GM12878 (cell line): ENCODE data around the gene PPIG. TPM values are rescaled to one million over a fixed set of nuclear protein-coding genes. Genes with fewer than 3 reads are reported as not detected.

Experiments used
- ATAC-seq: fragments of 200-7000 bp; cut with Tn5 transposase; 3 replicates; pipeline ENCODE4 v1.9.1; 2020; ENCODE audit warnings: mild to moderate bottlenecking, moderate library complexity
- BruUV-seq: library from RNA; stranded (reverse); fragments of 400-500 nt; replicated peaks from 2 replicates; lab custom pipeline; 2021; lab: Mats Ljungman, UMichigan
- CTCF ChIA-PET: fragments of 300-600 bp; sonication (Branson Sonifier 250); formaldehyde crosslinking; extraction: SDS; loops from one replicate; lab custom pipeline; 2021; ENCODE audit warnings: inconsistent platforms; lab: Yijun Ruan, JAX
- POLR2A ChIA-PET: fragments of 350-600 bp; formaldehyde crosslinking; extraction: SDS; loops from one replicate; lab custom pipeline; 2021; ENCODE audit warnings: inconsistent platforms; lab: Charles Lee
- RAD21 ChIA-PET: fragments of 300-600 bp; sonication (Branson Sonifier 250); formaldehyde crosslinking; loops from one replicate; lab custom pipeline; 2023; ENCODE audit warnings: antibody characterized with exemption; ENCODE audit not compliant: unreplicated experiment; lab: Charles Lee
- SMC1A ChIA-PET: fragments of 300-600 bp; sonication (Branson Sonifier 250); formaldehyde crosslinking; loops from one replicate; lab custom pipeline; 2023; ENCODE audit not compliant: unreplicated experiment, uncharacterized antibody; lab: Charles Lee
- DNase-seq: peaks from one replicate; pipeline ENCODE4 v3.0.0-alpha.2; 2011; ENCODE audit warnings: low read depth, low spot score
- FAIRE-seq: peaks from 3 replicates; lab custom pipeline; 2011; peaks lifted over from hg19 to GRCh38; lab: Jason Lieb, UNC
- H2AFZ ChIP-seq: 2 replicates; pipeline ENCODE4 v1.6.0; 2011; ENCODE audit warnings: low read depth, low read length, control low read depth; ENCODE audit not compliant: control insufficient read depth
- H3K27ac ChIP-seq: 2 replicates; pipeline ENCODE4 v1.5.1; 2011; ENCODE audit warnings: control low read depth; ENCODE audit not compliant: control insufficient read depth, insufficient read depth
- H3K27me3 ChIP-seq, 2 experiments: replicated peaks in 1 of 2; 2 replicates each; pipeline versions ENCODE4 v1.6.0 to v1.6.1; 2011; ENCODE audit warnings: low read length in 1 of 2; ENCODE audit not compliant: control insufficient read depth in 2 of 2, insufficient read depth in 2 of 2
- H3K36me3 ChIP-seq, 2 experiments: 2 replicates each; pipeline ENCODE4 v1.5.1; 2011; ENCODE audit warnings: low read length in 1 of 2; ENCODE audit not compliant: control insufficient read depth in 2 of 2, insufficient read depth in 2 of 2
- H3K4me1 ChIP-seq: 2 replicates; pipeline ENCODE4 v1.6.1; 2011; ENCODE audit warnings: mild to moderate bottlenecking, low read length, moderate library complexity, mixed read lengths; ENCODE audit not compliant: control insufficient read depth, insufficient read depth
- H3K4me2 ChIP-seq: 2 replicates; pipeline ENCODE4 v1.6.0; 2011; ENCODE audit warnings: control low read depth; ENCODE audit not compliant: control insufficient read depth, insufficient read depth
- H3K4me3 ChIP-seq: fragments of 200-600 bp; sonication (generic); 2 replicates; pipeline ENCODE4 v1.5.1; 2016
- H3K79me2 ChIP-seq: 2 replicates; pipeline ENCODE4 v1.6.0; 2011; ENCODE audit warnings: low read length; ENCODE audit not compliant: control insufficient read depth, insufficient read depth
- H3K9ac ChIP-seq: 2 replicates; pipeline ENCODE4 v1.8.0; 2011; ENCODE audit warnings: low read length, control low read depth, mixed read lengths; ENCODE audit not compliant: control insufficient read depth, insufficient read depth
- H3K9me3 ChIP-seq: replicated peaks from 3 replicates; pipeline ENCODE4 v1.5.1; 2011; ENCODE audit warnings: mild to moderate bottlenecking, low read length; ENCODE audit not compliant: control insufficient read depth, insufficient read depth
- H4K20me1 ChIP-seq: 2 replicates; pipeline ENCODE4 v1.6.0; 2011; ENCODE audit not compliant: control insufficient read depth, insufficient read depth
- ATF2 ChIP-seq: IDR thresholded peaks from 2 replicates; pipeline ENCODE4 v1.6.1; 2012; ENCODE audit warnings: low read length, inconsistent platforms
- BCLAF1 ChIP-seq: fragments of 450-650 bp; IDR thresholded peaks from 2 replicates; pipeline ENCODE4 v1.6.1; 2017; ENCODE audit warnings: antibody characterized with exemption, mild to moderate bottlenecking, moderate library complexity
- CBX3 ChIP-seq: fragments of 200-600 bp; sonication (generic); IDR thresholded peaks from 2 replicates; pipeline ENCODE4 v1.6.1; 2016; ENCODE audit warnings: low read depth, borderline replicate concordance
- CHD1 ChIP-seq: IDR thresholded peaks from 2 replicates; pipeline ENCODE4 v1.6.1; 2012; ENCODE audit warnings: low read depth, low read length, improper control_type of control experiment
- CTCF ChIP-seq, 3 experiments: IDR thresholded peaks in 2 of 3; conservative IDR thresholded peaks in 1 of 3; 2 replicates each; pipeline ENCODE4 v1.5.1; 2011; ENCODE audit warnings: low read depth in 3 of 3, low read length in 3 of 3, mild to moderate bottlenecking in 3 of 3, control low read depth in 2 of 3, moderate library complexity in 2 of 3, inconsistent platforms in 1 of 3, mixed read lengths in 1 of 3; ENCODE audit not compliant: control insufficient read depth in 2 of 3, insufficient read depth in 1 of 3; ENCODE audit errors: extremely low read depth in 1 of 3
- DPF2 ChIP-seq: fragments of 450-650 bp; IDR thresholded peaks from 2 replicates; pipeline ENCODE4 v1.6.1; 2017; ENCODE audit warnings: mild to moderate bottlenecking
- E2F4 ChIP-seq: IDR thresholded peaks from 2 replicates; pipeline ENCODE4 v1.6.1; 2012; ENCODE audit warnings: low read depth, low read length, improper control_type of control experiment
- MLLT1 ChIP-seq: fragments of 450-650 bp; IDR thresholded peaks from 2 replicates; pipeline ENCODE4 v1.6.1; 2016; ENCODE audit warnings: mild to moderate bottlenecking
- MYB ChIP-seq: fragments of 150-350 bp; IDR thresholded peaks from 2 replicates; pipeline ENCODE4 v1.6.1; 2014; ENCODE audit warnings: mild to moderate bottlenecking, low read depth, low read length, borderline replicate concordance
- NRF1 ChIP-seq: conservative IDR thresholded peaks from 2 replicates; pipeline ENCODE4 v1.6.1; 2011; ENCODE audit warnings: mild to moderate bottlenecking, low read depth, low read length, improper control_type of control experiment
- RCOR1 ChIP-seq: conservative IDR thresholded peaks from 2 replicates; pipeline ENCODE4 v1.6.1; 2012; ENCODE audit warnings: low read depth, low read length, improper control_type of control experiment
- SUZ12 ChIP-seq: fragments of 200-600 bp; sonication (generic); IDR thresholded peaks from one replicate; pipeline ENCODE4 v1.6.1; 2018; ENCODE audit warnings: antibody characterized with exemption, mild to moderate bottlenecking; ENCODE audit not compliant: unreplicated experiment
- TAF1 ChIP-seq: IDR thresholded peaks from 2 replicates; pipeline ENCODE4 v1.6.1; 2011; ENCODE audit warnings: mild to moderate bottlenecking, low read depth, low read length, borderline replicate concordance
- TCF12 ChIP-seq: IDR thresholded peaks from 2 replicates; pipeline ENCODE4 v1.6.1; 2011; ENCODE audit warnings: low read depth, mild to moderate bottlenecking, low read length
- YBX1 ChIP-seq: fragments of 450-650 bp; IDR thresholded peaks from 2 replicates; pipeline ENCODE4 v1.6.1; 2016; ENCODE audit warnings: antibody characterized with exemption
- ZNF24 ChIP-seq: fragments of 450-650 bp; IDR thresholded peaks from 2 replicates; pipeline ENCODE4 v1.6.1; 2017; ENCODE audit warnings: antibody characterized with exemption, mild to moderate bottlenecking
- WGBS: methylation state at CpG from one replicate; pipeline ENCODE4 v1.1.6; 2016; ENCODE audit warnings: low lambda C conversion rate; ENCODE audit not compliant: insufficient replicate concordance, insufficient coverage; ENCODE audit errors: missing lambda C conversion rate; 5-methylcytosine and 5-hydroxymethylcytosine counted together
- in situ Hi-C: fragments of 300-500 bp; cut with MboI; formaldehyde crosslinking; loops from 9 replicates; pipeline ENCODE4 v1.14.3; 2018; ENCODE audit warnings: mixed read lengths
- intact Hi-C: fragments of 100-400 bp; cut with micrococcal nuclease; formaldehyde crosslinking; loops from one replicate; pipeline ENCODE4 v1.14.2; 2022; ENCODE audit not compliant: unreplicated experiment
- polyA plus RNA-seq, 11 experiments: library from polyadenylated mRNA; depleted of rRNA in 4 of 11; unstranded in 6 of 11; stranded (reverse) in 5 of 11; fragments of >200 nt; fragmentation: Nextera tagmentation in 4 of 11; fragmentation: Illumina TruSeq in 1 of 11; extraction: Ambion mirVana in 4 of 11; extraction: Trizol in 1 of 11; gene quantifications; 1 replicate in 1 of 11; 2 replicates in 10 of 11; pipeline versions ENCODE4 v1.2.1 to v1.2.3, GENCODE V29; 2011 to 2016; ENCODE audit warnings: inconsistent platforms in 2 of 11, missing spikeins in 2 of 11, low read depth in 1 of 11
- total RNA-seq, 4 experiments: library from RNA; depleted of rRNA in 3 of 4; stranded (reverse); fragments of >200 nt in 3 of 4; fragmentation: Illumina TruSeq in 1 of 4; extraction: Trizol in 1 of 4; gene quantifications; 2 replicates each; pipeline versions ENCODE4 v1.2.1 to v1.2.3, GENCODE V29; 2013 to 2021

The PPIG gene
- total and polyA plus RNA-seq, 10 of the 15 experiments (the other 5 are each of a cell fraction or from before 2014, with no cell fraction given), result 22.3 to 147 (median 95.2) TPM

- ChIA-PET POLR2A (no interaction called here), CTCF (interaction anchor here (1.0 to 2.1 kb wide), 3 partner anchors 14 to 183 kb away, joined by 3 to 4 read pairs (median 3); no protein-coding TSS in a partner anchor), SMC1A (interaction anchor here (0.8 to 2.7 kb wide), 4 partner anchors 13 to 31 kb away, joined by 3 to 7 read pairs (median 3); no protein-coding TSS in a partner anchor), RAD21 (no interaction called here)
- Histone ChIP-seq H2AFZ (no peak overlapping the region), H3K4me3 (no peak overlapping the region), H3K27me3 (no peaks in the 10 kb centered on the region), H3K4me2 (no peak overlapping the region), H4K20me1 (no peaks in the 10 kb centered on the region), H3K4me1 (no peaks in the 10 kb centered on the region), H3K27ac (no peak overlapping the region), H3K9me3 (no peaks in the 10 kb centered on the region), H3K79me2 (no peaks in the 10 kb centered on the region), H3K9ac (no peak overlapping the region), H3K36me3 (peaks cover 0 to 11% of the 10 kb centered on the region in 2 experiments; a peak in 1 of 4 replicates)
- in situ Hi-C loops (no loop called here), intact Hi-C loops (no loop called here)
- TF ChIP-seq TCF12, result no peak
- TF ChIP-seq E2F4, result no peak
- no peak for TF ChIP-seq SUZ12
- TF ChIP-seq CBX3, result no peak
- TF ChIP-seq MLLT1, result no peak
- TF ChIP-seq BCLAF1, result no peak
- TF ChIP-seq CHD1, result no peak
- no peak for TF ChIP-seq YBX1
- TF ChIP-seq NRF1, result no peak
- no peak for TF ChIP-seq ZNF24
- no peak for TF ChIP-seq ATF2
- no peak for TF ChIP-seq DPF2
- TF ChIP-seq MYB, result no peak
- no peak for TF ChIP-seq CTCF (IDR thresholded peaks at IDR 0.05 in 2 of 3, conservative IDR thresholded peaks at IDR 0.05 in 1 of 3; ENCODE audit: control insufficient read depth in 2 of 3, extremely low read depth in 1 of 3, insufficient read depth in 1 of 3, low read depth in 3 of 3, low read length in 3 of 3)
- TF ChIP-seq RCOR1, result no peak
- TF ChIP-seq TAF1, result no peak
- BruUV-seq, result no TSS peak
- WGBS, result 97% methylated on average over 2 of the region's 2 CpGs
- DNase-seq, result no peak
- ATAC-seq, result no peak
- FAIRE-seq, result no peak
Measured at GRCh38 chr2:169641464-169641863, 57.3 kb downstream of the PPIG start.
